Measurements from ENCODE around the gene BTN2A1.

BTN2A1 gene

DNA sequence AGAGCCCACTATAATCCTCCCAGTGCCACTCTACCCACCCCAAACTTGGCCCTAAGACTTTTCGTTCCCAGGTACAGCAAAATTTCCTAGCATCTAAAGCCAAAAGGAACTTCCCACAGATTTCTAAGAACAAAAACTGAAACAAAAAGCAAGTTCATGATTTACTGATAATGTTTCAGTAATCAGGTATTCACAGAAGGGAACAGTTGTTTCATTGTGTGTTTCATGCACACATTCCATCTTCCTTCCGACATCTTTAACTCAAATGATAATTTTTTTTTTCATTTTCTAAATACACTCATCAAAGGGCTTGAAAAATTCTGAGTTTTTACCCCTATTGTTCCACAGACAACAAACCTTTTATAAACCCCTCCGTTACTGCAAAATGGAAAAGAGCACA is 36.4 kb downstream of the BTN2A1 start:
- no peak for TF ChIP-seq EZH2phosphoT487 (IDR thresholded peaks at IDR 0.05; ENCODE audit: low read depth)
- TF ChIP-seq, protein P1, sequence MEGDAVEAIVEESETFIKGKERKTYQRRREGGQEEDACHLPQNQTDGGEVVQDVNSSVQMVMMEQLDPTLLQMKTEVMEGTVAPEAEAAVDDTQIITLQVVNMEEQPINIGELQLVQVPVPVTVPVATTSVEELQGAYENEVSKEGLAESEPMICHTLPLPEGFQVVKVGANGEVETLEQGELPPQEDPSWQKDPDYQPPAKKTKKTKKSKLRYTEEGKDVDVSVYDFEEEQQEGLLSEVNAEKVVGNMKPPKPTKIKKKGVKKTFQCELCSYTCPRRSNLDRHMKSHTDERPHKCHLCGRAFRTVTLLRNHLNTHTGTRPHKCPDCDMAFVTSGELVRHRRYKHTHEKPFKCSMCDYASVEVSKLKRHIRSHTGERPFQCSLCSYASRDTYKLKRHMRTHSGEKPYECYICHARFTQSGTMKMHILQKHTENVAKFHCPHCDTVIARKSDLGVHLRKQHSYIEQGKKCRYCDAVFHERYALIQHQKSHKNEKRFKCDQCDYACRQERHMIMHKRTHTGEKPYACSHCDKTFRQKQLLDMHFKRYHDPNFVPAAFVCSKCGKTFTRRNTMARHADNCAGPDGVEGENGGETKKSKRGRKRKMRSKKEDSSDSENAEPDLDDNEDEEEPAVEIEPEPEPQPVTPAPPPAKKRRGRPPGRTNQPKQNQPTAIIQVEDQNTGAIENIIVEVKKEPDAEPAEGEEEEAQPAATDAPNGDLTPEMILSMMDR (IDR thresholded peaks at IDR 0.05; ENCODE audit: low read depth, low read length): no peak
- H3K9me3 ChIP-seq (ENCODE audit: insufficient read depth, low read length): no peaks in the 10 kb centered on the region

DNA sequence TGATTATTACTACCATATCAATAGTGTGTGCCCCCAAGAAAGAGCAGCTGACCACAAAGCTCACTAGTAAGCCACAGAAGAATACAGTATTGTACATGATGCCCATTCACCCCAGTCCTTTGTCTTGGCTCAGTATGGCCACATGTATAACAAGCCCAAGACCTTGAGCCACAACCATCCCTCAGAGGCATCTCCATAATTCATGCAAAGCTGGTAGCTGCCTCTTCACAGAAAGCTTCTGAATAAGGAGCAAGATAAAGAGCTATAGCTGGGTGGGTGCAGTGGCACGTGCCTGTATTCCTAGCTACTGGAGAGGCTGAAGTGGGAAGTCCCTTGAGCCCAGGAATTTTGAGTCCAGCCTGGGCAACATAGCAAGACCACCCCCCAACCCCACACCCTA is 37.5 kb downstream of the BTN2A1 start:
- TF ChIP-seq EZH2phosphoT487 (IDR thresholded peaks at IDR 0.05; ENCODE audit: low read depth): no peak
- TF ChIP-seq, protein P1 (IDR thresholded peaks at IDR 0.05; ENCODE audit: low read depth, low read length): no peak
- no peaks in the 10 kb centered on the region for H3K79me2 ChIP-seq (ENCODE audit: low read length)

More for the DNA sequence above, 36.4 kb downstream of the BTN2A1 start:
- no peak overlapping the region for H3K9ac ChIP-seq (ENCODE audit: low read length)
- H3K36me3 ChIP-seq (replicated peaks; ENCODE audit: low read depth, low read length): no peaks in the 10 kb centered on the region
- H3K4me3 ChIP-seq (ENCODE audit: low read length): no peak overlapping the region
- no peak overlapping the region for H3K27ac ChIP-seq (ENCODE audit: low read length)
- no peak overlapping the region for H2AFZ ChIP-seq (ENCODE audit: low read depth, low read length)
- no peaks in the 10 kb centered on the region for H3K27me3 ChIP-seq (ENCODE audit: low read depth, low read length)
- H3K4me1 ChIP-seq (ENCODE audit: low read length): peaks cover 11% of the 10 kb centered on the region
- H3K4me2 ChIP-seq (ENCODE audit: low read length): no peak overlapping the region
- no peaks in the 10 kb centered on the region for H4K20me1 ChIP-seq (ENCODE audit: insufficient read depth, low read length)
- H3K79me2 ChIP-seq (ENCODE audit: low read length): no peaks in the 10 kb centered on the region

DNA sequence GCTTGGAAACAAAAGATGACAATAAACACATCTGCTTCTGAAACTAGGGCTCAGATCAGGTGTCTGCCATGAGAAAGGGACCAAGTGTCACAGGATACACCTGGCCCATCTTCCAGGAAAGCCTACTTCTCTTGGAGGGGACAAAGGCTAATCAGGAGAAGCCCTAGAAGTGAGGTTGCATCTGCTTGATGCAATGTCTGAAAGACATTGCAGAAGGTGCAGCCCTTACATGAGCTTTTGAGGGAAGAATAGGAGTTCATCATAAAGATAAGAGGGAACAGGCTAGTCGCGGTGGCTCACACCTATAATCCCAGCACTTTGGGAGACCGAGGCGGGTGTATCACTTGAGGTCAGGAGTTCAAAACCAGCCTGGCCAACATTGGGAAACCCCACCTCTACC is 39.9 kb downstream of the BTN2A1 start:
- H3K4me1 ChIP-seq (ENCODE audit: low read length): peaks cover 18% of the 10 kb centered on the region
- H2AFZ ChIP-seq (ENCODE audit: low read depth, low read length): no peak overlapping the region
- no peak overlapping the region for H3K4me3 ChIP-seq (ENCODE audit: low read length)
- no peaks in the 10 kb centered on the region for H3K9me3 ChIP-seq (ENCODE audit: insufficient read depth, low read length)
- H3K36me3 ChIP-seq (replicated peaks; ENCODE audit: low read depth, low read length): no peaks in the 10 kb centered on the region
- peak overlapping the region; percentile 31 for H3K4me2 ChIP-seq (ENCODE audit: low read length)
- H3K9ac ChIP-seq (ENCODE audit: low read length): no peak overlapping the region
- H3K27ac ChIP-seq (ENCODE audit: low read length): no peak overlapping the region
- no peaks in the 10 kb centered on the region for H3K27me3 ChIP-seq (ENCODE audit: low read depth, low read length)
- H3K79me2 ChIP-seq (ENCODE audit: low read length): no peaks in the 10 kb centered on the region
- no peaks in the 10 kb centered on the region for H4K20me1 ChIP-seq (ENCODE audit: insufficient read depth, low read length)
- TF ChIP-seq, protein P1 (IDR thresholded peaks at IDR 0.05; ENCODE audit: low read depth, low read length): no peak
- no peak for TF ChIP-seq EZH2phosphoT487 (IDR thresholded peaks at IDR 0.05; ENCODE audit: low read depth)

More for the DNA sequence above, 37.5 kb downstream of the BTN2A1 start:
- Histone ChIP-seq H3K36me3 (replicated peaks; ENCODE audit: low read depth, low read length) (no peaks in the 10 kb centered on the region), H3K9ac (ENCODE audit: low read length) (no peak overlapping the region), H2AFZ (ENCODE audit: low read depth, low read length) (no peak overlapping the region), H3K4me3 (ENCODE audit: low read length) (no peak overlapping the region), H3K4me2 (ENCODE audit: low read length) (no peak overlapping the region), H3K27ac (ENCODE audit: low read length) (no peak overlapping the region), H3K27me3 (ENCODE audit: low read depth, low read length) (no peaks in the 10 kb centered on the region), H3K9me3 (ENCODE audit: insufficient read depth, low read length) (no peaks in the 10 kb centered on the region), H4K20me1 (ENCODE audit: insufficient read depth, low read length) (no peaks in the 10 kb centered on the region), H3K4me1 (ENCODE audit: low read length) (peaks cover 11% of the 10 kb centered on the region)

DNA sequence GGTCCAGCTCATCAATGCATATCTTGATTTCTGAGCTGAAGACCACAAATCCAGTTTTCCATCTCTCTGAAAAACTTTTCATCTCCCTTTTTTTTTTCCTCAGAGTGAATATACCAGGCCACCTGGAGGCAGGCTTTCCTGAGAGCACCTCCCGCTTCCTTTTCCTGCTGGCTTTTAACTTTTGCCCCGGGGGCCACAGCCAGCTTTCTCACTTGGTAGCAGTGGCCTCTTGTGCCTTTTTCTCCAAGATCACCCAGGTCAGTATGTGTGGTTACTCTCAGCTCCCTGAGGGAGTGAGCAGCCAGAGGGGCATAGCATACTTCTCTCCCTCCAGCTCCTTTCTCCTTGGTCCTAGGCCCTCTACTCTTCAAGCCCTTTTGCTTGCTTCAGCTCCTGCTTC is 42.3 kb downstream of the BTN2A1 start, which contains the start of gene BTN1A1:
BTN1A1 (plus strand) TSS at position 202 of the 400 bp plus-strand sequence. CDS start 984 bp downstream, outside the sequence.
- peaks cover 21% of the 10 kb centered on the region for H3K4me1 ChIP-seq (ENCODE audit: low read length)
- no peaks in the 10 kb centered on the region for H3K27me3 ChIP-seq (ENCODE audit: low read depth, low read length)
- H3K27ac ChIP-seq (ENCODE audit: low read length): no peak within 1 kb of the TSS
- H2AFZ ChIP-seq (ENCODE audit: low read depth, low read length): no peak within 1 kb of the TSS
- TF ChIP-seq, protein P1 (IDR thresholded peaks at IDR 0.05; ENCODE audit: low read depth, low read length): no peak
- no peak for TF ChIP-seq EZH2phosphoT487 (IDR thresholded peaks at IDR 0.05; ENCODE audit: low read depth)
- H3K4me3 ChIP-seq (ENCODE audit: low read length): no peak within 1 kb of the TSS
- no peaks in the 10 kb centered on the region for H3K9me3 ChIP-seq (ENCODE audit: insufficient read depth, low read length)
- H3K9ac ChIP-seq (ENCODE audit: low read length): no peak within 1 kb of the TSS
- no peaks in the 10 kb centered on the region for H3K79me2 ChIP-seq (ENCODE audit: low read length)
- no peaks in the 10 kb centered on the region for H3K36me3 ChIP-seq (replicated peaks; ENCODE audit: low read depth, low read length)
- no peaks in the 10 kb centered on the region for H4K20me1 ChIP-seq (ENCODE audit: insufficient read depth, low read length)
- H3K4me2 ChIP-seq (ENCODE audit: low read length): no peak within 1 kb of the TSS
